DOHH2 (cell line): ENCODE measurements around the gene HS3ST5.

Experiments used
- H3F3A ChIP-seq: fragments of 200-600 bp; sonication (generic), shearing (Covaris generic); 2 replicates; pipeline ENCODE4 v1.6.0; 2016; ENCODE audit warnings: antibody characterized with exemption, mild to moderate bottlenecking; ENCODE audit not compliant: control insufficient read depth, insufficient read depth
- H3K27ac ChIP-seq: fragments of 200-600 bp; sonication (generic); 2 replicates; pipeline ENCODE4 v1.5.1; 2014; ENCODE audit warnings: low read depth, mild to moderate bottlenecking, low read length, moderate library complexity
- H3K27me3 ChIP-seq: fragments of 200-600 bp; sonication (generic); 2 replicates; pipeline ENCODE4 v1.6.1; 2014; ENCODE audit warnings: mild to moderate bottlenecking, low read length, mixed read lengths; ENCODE audit not compliant: control insufficient read depth
- H3K36me3 ChIP-seq: fragments of 200-600 bp; sonication (generic); 2 replicates; pipeline ENCODE4 v1.6.1; 2014; ENCODE audit warnings: mild to moderate bottlenecking, low read length, moderate library complexity, mixed read lengths; ENCODE audit not compliant: control insufficient read depth
- H3K4me1 ChIP-seq: fragments of 200-600 bp; sonication (generic); 2 replicates; pipeline ENCODE4 v1.6.1; 2014; ENCODE audit warnings: mild to moderate bottlenecking, low read length, mixed read lengths; ENCODE audit not compliant: control insufficient read depth
- H3K4me2 ChIP-seq: fragments of 200-600 bp; sonication (generic); 2 replicates; pipeline ENCODE4 v1.6.0; 2014; ENCODE audit warnings: mild to moderate bottlenecking, low read length, moderate library complexity
- H3K4me3 ChIP-seq: fragments of 200-600 bp; sonication (generic); 2 replicates; pipeline ENCODE4 v1.5.1; 2014; ENCODE audit warnings: mild to moderate bottlenecking, low read length, mixed read lengths
- H3K79me2 ChIP-seq: fragments of 200-600 bp; sonication (generic); 2 replicates; pipeline ENCODE4 v1.6.1; 2014; ENCODE audit warnings: mild to moderate bottlenecking, low read length, mixed read lengths; ENCODE audit not compliant: control insufficient read depth
- H3K9me2 ChIP-seq: fragments of 200-600 bp; sonication (generic); replicated peaks from 2 replicates; pipeline ENCODE4 v1.6.1; 2014; ENCODE audit warnings: mild to moderate bottlenecking, low read length, mixed read lengths; ENCODE audit not compliant: control insufficient read depth
- H3K9me3 ChIP-seq: fragments of 200-600 bp; sonication (generic); 2 replicates; pipeline ENCODE4 v1.6.1; 2014; ENCODE audit warnings: antibody characterized with exemption, low read length, mixed read lengths; ENCODE audit not compliant: control insufficient read depth, insufficient read depth
- H4K20me1 ChIP-seq: fragments of 200-600 bp; sonication (generic); 2 replicates; pipeline ENCODE4 v1.6.0; 2014; ENCODE audit warnings: low read depth, mild to moderate bottlenecking, antibody characterized with exemption, low read length, moderate library complexity; ENCODE audit not compliant: control insufficient read depth, insufficient read depth
- EZH2phosphoT487 ChIP-seq: fragments of 200-600 bp; sonication (generic); IDR thresholded peaks from 2 replicates; pipeline ENCODE4 v1.6.1; 2017; ENCODE audit warnings: borderline replicate concordance, mild to moderate bottlenecking, antibody characterized with exemption, low read length, moderate library complexity, mixed read lengths
- TF ChIP-seq, protein P1 (sequence below): fragments of 200-600 bp; sonication (generic); IDR thresholded peaks from one replicate; pipeline ENCODE4 v1.5.1; 2014; ENCODE audit warnings: antibody characterized with exemption, mild to moderate bottlenecking, low read depth, low read length; ENCODE audit not compliant: poor library complexity, severe bottlenecking

The HS3ST5 gene

DNA sequence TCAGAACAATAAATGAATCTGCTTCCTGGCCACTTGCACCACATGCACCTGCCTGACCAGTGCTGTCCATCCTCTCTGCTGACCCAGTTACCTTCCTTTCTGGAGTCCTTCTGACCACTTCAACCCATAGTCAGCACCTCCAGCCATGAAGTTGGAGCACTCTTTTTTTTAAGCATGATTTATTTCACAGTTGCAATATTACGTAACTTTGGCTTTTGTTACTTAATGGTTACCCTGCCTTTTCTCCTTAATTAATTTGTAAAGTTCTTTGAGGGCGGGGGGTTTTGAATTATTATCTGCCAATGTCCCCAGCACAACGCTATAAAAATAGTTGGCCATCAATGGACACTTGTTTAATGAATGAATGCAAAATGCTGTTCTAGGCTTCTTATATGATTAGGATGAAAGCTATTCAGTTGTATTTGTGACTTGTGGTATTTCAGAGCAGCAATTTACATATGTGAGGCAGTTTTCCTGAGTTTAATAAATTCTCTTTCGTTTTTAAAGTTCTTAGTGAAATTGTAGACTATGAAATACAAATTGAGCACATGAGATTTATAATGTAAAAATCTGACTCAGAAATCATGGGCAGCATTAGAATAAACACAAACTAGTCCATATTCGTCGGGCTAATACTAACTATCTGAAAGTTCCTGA is 180.0 kb downstream of the HS3ST5 start:
- no peak overlapping the region for H3K27ac ChIP-seq
- H3K4me3 ChIP-seq = no peak overlapping the region
- TF ChIP-seq, protein P1, sequence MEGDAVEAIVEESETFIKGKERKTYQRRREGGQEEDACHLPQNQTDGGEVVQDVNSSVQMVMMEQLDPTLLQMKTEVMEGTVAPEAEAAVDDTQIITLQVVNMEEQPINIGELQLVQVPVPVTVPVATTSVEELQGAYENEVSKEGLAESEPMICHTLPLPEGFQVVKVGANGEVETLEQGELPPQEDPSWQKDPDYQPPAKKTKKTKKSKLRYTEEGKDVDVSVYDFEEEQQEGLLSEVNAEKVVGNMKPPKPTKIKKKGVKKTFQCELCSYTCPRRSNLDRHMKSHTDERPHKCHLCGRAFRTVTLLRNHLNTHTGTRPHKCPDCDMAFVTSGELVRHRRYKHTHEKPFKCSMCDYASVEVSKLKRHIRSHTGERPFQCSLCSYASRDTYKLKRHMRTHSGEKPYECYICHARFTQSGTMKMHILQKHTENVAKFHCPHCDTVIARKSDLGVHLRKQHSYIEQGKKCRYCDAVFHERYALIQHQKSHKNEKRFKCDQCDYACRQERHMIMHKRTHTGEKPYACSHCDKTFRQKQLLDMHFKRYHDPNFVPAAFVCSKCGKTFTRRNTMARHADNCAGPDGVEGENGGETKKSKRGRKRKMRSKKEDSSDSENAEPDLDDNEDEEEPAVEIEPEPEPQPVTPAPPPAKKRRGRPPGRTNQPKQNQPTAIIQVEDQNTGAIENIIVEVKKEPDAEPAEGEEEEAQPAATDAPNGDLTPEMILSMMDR = no peak
- TF ChIP-seq EZH2phosphoT487 = no peak
- H3K9me2 ChIP-seq = no peaks in the 10 kb centered on the region
- H3K4me2 ChIP-seq = no peak overlapping the region
- no peaks in the 10 kb centered on the region for H3K9me3 ChIP-seq
- H4K20me1 ChIP-seq = no peaks in the 10 kb centered on the region
- H3K27me3 ChIP-seq = no peaks in the 10 kb centered on the region
- no peaks in the 10 kb centered on the region for H3K36me3 ChIP-seq
- H3K79me2 ChIP-seq = no peaks in the 10 kb centered on the region
- no peaks in the 10 kb centered on the region for H3F3A ChIP-seq
- H3K4me1 ChIP-seq = no peaks in the 10 kb centered on the region

DNA sequence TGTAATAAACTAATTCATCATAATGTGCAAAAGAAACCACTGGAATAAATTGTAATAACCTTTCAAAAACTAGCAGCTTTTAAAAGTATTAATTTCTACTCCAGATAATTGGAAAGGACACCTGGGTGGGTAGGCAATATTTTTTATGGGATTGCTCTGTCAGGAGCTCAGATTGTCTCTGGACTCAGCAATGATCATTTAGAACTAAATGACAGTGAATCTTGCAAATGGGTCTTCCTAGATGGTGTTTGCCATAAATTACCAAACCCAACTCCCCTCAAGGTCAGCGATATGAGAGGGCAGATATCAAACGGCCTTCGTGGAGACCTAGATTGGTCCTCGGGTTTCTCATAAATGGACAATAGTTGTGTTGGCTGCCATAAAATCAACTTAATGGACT is 181.9 kb downstream of the HS3ST5 start:
- no peaks in the 10 kb centered on the region for H3K27me3 ChIP-seq
- H3F3A ChIP-seq = no peaks in the 10 kb centered on the region

GRCh38 chr6:114159727-114160126 is 183.1 kb downstream of the HS3ST5 start:
- Histone ChIP-seq H4K20me1 (no peaks in the 10 kb centered on the region), H3K79me2 (no peaks in the 10 kb centered on the region), H3F3A (no peaks in the 10 kb centered on the region), H3K9me3 (no peaks in the 10 kb centered on the region), H3K27me3 (no peaks in the 10 kb centered on the region), H3K4me1 (no peaks in the 10 kb centered on the region), H3K27ac (no peak overlapping the region), H3K4me2 (no peak overlapping the region), H3K4me3 (no peak overlapping the region), H3K9me2 (no peaks in the 10 kb centered on the region), H3K36me3 (no peaks in the 10 kb centered on the region)
- TF ChIP-seq, protein P1 = no peak
- TF ChIP-seq EZH2phosphoT487 = no peak

More for the DNA sequence above, 181.9 kb downstream of the HS3ST5 start:
- Histone ChIP-seq H3K4me2 (no peak overlapping the region), H3K4me3 (no peak overlapping the region), H3K79me2 (no peaks in the 10 kb centered on the region), H3K27ac (no peak overlapping the region), H3K9me2 (no peaks in the 10 kb centered on the region), H4K20me1 (no peaks in the 10 kb centered on the region), H3K4me1 (no peaks in the 10 kb centered on the region), H3K36me3 (no peaks in the 10 kb centered on the region), H3K9me3 (no peaks in the 10 kb centered on the region)
- no peak for TF ChIP-seq EZH2phosphoT487
- TF ChIP-seq, protein P1 = no peak
